GM21381 (cell line): ENCODE data around the gene EXOC4.
"Not testable (repeated sequence)": the region's sequence is repeated elsewhere in the genome, so short reads cannot be mapped to it uniquely, and the experiment has no call there.

ENCODE experiments used
- ATAC-seq: cut with Tn5 transposase; IDR thresholded peaks from one replicate; pipeline ENCODE4 v1.9.1; 2021; ENCODE audit warnings: mild to moderate bottlenecking, moderate library complexity; ENCODE audit not compliant: unreplicated experiment

EXOC4 gene

DNA sequence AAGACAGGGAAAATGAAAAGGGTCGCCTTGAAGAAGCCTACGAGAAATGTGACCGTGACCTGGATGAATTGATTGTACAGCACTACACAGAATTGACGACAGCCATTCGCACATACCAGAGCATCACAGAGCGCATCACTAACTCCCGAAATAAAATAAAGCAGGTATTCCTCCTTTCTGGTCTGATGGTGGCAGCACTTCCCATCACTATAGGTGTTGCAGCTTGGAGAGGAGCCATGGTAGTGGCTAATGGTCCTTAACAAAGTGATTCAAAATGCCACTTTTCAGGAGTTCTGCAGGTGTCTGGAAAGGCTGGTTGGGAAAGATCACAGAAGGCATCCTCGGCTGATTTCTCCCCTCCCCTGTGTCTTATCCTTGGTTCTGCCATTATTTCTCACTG is 22.1 kb downstream of the EXOC4 start:
- no peak for ATAC-seq

DNA sequence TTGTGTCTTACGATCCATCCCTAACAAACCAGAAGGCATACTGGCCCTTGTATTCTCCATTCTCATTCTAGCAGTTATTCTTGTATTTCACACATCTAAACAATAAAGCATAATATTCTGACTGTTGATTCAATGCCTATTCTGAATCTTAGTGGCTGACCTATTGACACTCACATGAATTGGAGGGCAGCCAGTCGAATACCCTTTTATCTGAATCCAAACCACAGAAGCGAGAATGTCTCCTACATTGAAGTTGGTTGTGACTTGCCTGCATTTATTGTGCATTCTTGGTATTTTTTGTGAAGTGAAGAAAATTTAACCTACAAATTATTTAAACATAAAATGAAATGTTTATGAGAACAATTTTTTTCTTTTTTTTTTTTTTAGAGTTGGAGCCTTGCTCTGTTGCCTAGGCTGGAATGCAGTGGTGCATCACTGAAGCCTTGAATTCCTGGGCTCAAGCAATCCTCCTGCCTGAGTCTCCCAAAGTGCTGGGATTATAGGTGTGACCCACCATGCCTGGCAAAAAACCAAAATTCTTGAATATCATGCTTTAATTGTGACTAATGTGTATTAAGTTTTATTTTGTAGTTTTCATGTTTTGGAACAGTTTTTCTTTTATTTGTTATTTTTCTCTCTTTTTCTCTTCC is 22.7 kb downstream of the EXOC4 start:
- no peak for ATAC-seq

DNA sequence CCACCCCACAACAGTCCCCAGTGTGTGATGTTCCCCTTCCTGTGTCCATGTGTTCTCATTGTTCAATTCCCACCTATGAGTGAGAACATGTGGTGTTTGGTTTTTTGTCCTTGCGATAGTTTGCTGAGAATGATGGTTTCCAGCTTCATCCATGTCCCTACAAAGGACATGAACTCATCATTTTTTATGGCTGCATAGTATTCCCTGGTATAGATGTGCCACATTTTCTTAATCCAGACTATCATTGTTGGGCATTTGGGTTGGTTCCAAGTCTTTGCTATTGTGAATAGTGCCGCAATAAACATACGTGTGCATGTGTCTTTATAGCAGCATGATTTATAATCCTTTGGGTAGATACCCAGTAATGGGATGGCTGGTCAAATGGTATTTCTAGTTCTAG is 26.1 kb downstream of the EXOC4 start:
- not testable (repeated sequence) for ATAC-seq

DNA sequence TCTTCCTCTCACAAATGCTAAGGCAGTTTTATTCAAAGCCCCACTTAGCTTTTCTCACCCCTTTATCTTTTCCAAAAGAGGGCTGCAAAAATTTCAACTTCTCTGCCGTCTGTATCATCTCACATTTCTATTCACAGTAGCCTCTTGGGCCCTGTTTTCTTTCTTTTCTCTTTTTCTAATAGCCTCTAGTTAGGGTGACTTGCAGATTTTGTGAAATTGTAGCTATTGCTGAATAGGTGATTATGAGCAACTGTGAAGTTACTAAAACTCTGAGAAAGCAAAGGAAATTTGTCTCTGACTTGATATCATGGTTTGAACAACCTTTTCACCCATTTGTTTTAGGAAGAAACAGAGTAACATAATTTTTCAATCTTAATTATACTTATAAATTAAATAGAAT is 29.2 kb downstream of the EXOC4 start:
- no peak for ATAC-seq

- no peak for ATAC-seq
Measured at GRCh38 chr7:133284092-133284491, 31.2 kb downstream of the EXOC4 start.

DNA sequence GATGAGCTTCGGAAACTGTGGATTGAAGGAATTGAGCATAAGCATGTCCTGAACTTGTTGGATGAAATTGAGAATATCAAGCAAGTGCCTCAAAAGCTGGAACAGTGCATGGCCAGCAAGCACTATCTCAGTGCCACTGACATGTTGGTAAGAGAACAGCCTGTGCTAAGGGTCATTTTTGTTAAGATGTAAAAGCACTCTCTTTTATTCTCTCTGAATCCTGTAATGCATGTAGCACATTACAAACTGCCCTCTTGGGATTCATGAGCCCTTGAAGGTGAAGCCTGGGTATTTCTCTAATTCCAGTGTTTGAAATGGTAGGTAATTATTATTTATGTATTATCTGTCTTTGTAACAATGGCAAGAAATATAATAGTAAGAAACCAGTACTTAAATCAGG is 36.1 kb downstream of the EXOC4 start:
- ATAC-seq: no peak

DNA sequence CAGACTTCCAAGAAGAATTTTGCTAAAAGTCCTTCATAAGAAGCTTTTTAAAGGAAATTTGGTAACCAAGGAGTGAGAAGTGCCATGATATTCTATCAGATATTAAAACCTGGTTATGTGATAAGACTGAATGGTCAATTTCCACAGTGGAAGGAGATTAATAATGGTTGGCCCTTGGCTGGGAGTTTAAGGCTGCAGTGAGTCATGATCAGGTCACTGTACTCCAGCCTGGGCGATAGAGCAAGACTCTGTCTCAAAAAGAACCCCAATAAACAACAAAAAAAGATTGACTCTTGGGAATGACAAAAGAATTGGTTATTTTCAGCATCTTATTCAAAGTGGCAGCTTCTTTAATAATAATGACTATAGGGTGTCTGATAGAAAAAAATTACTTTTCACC is 37.2 kb downstream of the EXOC4 start:
- no peak for ATAC-seq

GRCh38 chr7:133290676-133291333 is 37.9 kb downstream of the EXOC4 start:
- no peak for ATAC-seq

DNA sequence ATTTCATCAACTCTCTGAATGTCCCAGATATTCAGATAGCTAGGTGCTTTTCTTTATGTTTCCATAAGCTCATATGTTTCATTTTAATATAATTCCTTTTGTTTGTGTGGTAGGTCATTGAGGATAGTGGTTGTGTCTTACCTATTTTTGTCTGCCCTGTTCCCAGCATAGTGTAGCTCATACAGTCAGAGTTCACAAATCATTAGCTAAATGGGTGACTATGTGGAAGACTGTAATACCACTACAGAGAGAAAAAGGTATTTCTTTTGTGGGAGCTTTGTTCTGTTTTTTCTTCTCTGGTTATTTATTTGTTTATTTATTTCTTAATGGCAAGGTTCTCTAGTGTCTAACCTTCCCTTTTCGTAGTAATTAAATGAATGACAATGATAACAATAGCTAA is 39.8 kb downstream of the EXOC4 start:
- ATAC-seq: no peak

- ATAC-seq: no peak
Measured at GRCh38 chr7:133293384-133294160, 40.7 kb downstream of the EXOC4 start.

- no peak for ATAC-seq
Measured at GRCh38 chr7:133294234-133294633, 41.4 kb downstream of the EXOC4 start.

- no peak for ATAC-seq
Measured at GRCh38 chr7:133295484-133295883, 42.6 kb downstream of the EXOC4 start.

- no peak for ATAC-seq
Measured at GRCh38 chr7:133297093-133297492, 44.2 kb downstream of the EXOC4 start.

GRCh38 chr7:133298080-133298479 is 45.2 kb downstream of the EXOC4 start:
- ATAC-seq: no peak

DNA sequence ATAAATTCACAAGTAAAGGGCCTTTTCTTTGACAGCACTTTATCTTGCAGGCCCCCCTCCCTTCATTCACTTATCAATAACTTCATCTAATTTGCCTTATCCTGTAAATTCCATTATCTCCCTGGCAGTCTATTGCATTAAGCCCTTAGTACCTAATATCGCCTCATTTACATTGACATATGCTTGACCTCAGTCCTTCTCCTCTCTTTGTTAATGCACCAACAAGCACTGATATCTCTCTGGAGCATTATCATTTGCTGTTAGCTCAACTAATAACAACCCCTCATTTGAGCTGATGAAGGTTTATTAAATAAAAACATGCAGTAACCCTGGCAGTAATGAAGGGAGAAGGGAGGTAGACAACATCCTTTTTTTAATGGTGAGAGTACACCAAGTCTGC is 46.8 kb downstream of the EXOC4 start:
- no peak for ATAC-seq

- ATAC-seq: no peak
Measured at GRCh38 chr7:133300088-133300487, 47.2 kb downstream of the EXOC4 start.

- ATAC-seq: no peak
Measured at GRCh38 chr7:133300811-133301210, 47.9 kb downstream of the EXOC4 start.

DNA sequence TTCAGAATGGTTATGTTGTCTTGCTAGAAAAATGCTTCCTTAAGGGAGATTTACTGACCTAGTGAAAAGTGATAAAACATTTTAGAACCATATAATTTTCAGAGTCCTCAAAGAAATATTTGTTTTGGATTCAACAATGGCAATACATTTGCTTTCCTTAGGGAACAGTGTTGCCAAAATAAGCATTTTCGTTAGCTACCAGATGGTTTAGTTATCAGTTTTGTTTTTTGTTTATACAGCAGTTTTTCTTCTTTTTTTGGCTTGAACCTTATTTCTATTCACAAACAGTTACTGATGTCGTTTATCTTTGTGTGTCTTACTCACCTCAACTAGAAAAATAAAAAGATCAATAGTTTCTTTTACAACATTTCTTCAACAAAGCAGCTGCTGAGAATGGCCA is 48.6 kb downstream of the EXOC4 start:
- ATAC-seq: no peak

GRCh38 chr7:133303372-133303771 is 50.5 kb downstream of the EXOC4 start:
- ATAC-seq: no peak

DNA sequence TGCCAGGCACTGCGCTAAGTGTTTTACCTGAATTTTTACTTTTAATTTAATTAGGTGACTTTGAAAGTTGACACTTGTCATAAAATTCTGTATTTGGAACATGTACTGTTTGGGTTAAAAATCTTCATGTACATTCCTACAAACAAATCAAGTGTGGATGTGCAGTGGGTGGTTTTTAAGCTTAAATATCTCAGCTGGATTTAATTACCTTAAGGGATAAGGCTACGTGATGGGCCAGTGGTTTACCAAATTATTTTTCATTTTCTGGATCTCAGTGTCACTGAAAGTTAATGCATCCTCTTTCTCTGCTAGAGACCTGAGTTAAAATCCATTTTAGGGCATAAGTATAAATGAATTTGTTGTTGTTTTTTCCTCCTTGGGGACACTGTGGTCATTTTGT is 51.1 kb downstream of the EXOC4 start:
- no peak for ATAC-seq

DNA sequence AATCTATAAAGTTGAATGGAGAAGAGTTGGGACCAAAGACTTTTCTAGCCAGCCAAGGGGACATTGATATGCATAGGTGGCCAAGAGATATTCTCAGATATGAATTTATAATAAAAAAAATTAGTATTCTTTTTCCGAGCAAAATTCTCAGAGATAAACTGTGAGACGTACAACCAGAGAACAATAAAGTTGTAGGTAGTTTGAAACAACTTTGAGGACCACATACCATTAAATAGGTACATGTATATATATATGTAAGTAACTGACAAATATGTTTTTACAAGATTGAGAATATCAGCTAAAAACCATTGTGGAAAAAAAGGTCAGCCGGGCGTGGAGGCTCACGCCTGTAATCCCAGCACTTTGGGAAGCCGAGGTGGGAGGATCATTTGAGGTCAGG is 56.5 kb downstream of the EXOC4 start:
- ATAC-seq: no peak

GRCh38 chr7:133310232-133310862 is 57.5 kb downstream of the EXOC4 start:
- no peak for ATAC-seq
